COR-L47 (cell line): Measurements from ENCODE around the gene NACA.
"Not testable (repeated sequence)": the region's sequence is repeated elsewhere in the genome, so short reads cannot be mapped to it uniquely, and the experiment has no call there.

Experiments
- DNase-seq: peaks from one replicate; lab custom pipeline; 2025; lab: John Stamatoyannopoulos, UW

NACA gene

DNA sequence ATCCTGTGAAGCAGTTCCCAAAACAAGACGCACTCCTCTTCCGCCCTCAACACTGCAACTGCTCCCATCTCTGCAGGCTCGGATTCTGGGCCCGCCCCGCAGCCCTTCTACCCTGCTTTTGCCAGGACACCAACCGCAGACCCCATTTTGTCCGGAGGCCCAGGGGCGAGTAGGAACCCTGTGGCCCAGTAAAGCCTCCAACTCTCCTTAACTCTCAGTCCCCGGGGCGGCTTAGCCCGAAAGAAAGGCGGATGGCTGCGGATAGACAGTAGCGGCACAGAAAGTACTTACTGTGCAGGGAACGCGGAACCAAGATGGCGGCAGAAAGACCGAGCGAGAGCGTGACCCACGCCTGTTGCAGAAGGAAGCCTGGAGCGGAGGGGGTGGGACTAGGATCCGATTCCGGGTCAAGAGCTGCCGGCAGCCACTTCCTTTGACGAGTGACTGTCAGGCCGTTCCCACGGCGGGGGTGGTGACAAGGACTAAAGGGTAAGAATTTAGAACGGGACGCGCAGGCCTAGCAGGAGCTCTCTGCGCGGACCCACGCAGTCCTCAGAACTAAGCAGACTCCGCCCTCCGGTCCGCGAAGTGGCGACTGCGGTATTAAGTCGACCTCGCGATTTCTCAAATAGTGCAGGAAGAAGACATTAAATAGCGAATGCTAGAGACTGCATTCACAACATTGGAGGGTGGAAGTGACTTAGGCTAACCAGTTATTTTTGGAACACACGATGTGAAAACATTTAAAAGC is at the start of gene NACA:
Gene NACA, minus strand, starts transcription at position 328 of the 751 bp plus-strand sequence. CDS start 778 bp downstream, outside the sequence.
- DNase-seq, result peak; percentile 95

- no peak for DNase-seq
Observed at GRCh38 chr12:56773113-56773512, 48.0 kb upstream of the NACA start.

GRCh38 chr12:56772625-56773024 is 47.5 kb upstream of the NACA start:
- DNase-seq, result no peak

DNA sequence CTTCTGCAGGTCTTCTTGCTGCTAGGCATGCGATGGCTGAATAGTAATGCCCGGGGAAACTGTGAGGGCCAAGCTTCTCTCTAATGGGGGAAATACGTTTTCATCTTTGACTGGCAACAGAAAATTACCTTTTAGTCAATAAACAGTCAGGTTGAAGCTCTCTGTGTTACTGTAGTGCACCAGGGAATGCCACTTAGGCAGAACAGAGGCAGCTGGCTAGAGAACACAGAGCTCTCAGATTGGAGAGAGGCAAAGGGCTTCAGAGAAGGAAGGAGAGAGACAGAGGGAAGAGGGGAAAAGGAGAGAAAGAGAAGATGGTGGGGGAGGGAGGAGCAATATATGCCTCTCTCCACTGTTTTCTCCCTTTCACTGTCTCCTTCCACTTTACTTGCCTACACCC is 44.8 kb upstream of the NACA start:
- no peak for DNase-seq

DNA sequence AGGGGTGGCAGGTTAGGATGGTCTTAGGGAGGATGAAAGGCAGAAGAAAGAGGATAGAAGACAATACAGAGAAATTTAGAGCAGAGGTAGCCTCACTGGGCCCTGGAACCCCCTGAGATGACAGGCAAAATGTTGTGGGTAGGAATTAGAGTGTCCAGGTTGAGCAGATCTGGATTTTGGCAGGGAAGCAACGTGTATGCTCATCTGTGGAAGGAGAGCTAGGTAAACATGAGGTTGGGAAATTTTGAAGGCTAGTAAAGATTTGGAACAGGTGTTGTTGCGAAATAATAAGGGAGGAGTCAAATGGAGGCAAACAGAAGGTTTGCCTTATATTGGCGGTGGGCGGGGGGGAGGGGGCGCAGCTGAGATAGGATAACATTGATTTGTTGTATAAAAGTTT is 43.3 kb upstream of the NACA start:
- DNase-seq, result no peak

- no peak for DNase-seq
Observed at GRCh38 chr12:56766535-56766934, 41.4 kb upstream of the NACA start.

DNA sequence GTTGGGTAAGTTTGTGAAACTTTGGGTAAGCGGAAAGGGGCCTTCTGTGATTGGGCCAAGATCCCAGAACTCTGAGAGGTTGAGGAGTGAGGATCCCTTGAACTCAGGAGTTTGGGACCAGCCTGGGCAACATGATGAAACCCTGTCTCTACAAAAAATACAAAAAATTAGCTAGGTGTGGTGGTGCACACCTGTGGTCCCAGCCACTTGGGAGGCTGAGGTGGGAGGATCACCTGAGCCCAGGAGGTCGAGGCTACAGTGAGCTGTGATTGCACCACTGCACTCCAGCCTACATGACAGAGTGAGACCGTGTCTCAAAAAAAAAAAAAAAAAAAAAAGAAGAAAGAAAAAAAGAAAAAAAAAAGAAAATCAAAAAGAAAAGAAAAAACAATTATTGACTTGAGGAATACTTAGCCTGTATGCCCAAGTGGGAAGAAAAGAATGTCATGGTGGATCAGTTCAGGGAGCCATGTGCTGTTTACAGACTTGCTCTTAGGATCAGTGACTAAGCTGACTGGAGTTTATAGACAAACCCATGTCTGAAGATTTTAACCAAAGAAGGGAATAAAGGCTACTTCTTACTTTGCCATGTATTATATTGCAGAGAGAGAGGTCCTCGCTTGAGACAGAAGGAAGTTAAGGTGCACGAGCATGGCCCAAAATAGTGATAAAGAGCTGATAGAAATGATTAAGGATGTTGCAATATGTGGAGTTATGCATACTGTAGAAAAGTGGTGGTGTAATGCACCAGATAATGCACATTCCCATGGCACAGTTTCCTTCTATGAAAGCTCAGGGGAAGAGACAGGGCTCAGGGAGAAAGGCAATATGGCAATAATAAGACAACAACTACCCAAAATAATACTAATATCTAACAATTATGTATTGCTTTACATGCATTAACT is 38.9 kb upstream of the NACA start:
- DNase-seq, result no peak

DNA sequence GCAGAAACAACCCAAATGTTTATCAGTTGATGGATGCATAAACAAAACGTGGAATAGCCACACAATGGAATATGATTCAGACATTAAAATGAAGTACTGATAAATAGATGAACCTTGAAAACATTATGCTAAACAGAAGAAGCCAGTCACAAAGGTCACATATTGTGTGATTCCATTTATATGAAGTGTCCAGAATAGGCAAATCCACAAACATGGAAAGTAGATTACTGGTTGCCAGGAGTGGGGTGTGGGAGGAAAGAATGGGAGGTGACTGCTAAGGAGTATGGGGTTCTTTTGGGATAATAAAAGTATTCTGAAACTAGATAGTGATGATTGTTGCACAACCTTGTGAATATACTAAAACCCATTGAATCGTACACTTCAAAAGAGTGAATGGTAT is 36.7 kb upstream of the NACA start:
- no peak for DNase-seq

GRCh38 chr12:56760460-56760859 is 35.4 kb upstream of the NACA start:
- DNase-seq, result no peak

DNA sequence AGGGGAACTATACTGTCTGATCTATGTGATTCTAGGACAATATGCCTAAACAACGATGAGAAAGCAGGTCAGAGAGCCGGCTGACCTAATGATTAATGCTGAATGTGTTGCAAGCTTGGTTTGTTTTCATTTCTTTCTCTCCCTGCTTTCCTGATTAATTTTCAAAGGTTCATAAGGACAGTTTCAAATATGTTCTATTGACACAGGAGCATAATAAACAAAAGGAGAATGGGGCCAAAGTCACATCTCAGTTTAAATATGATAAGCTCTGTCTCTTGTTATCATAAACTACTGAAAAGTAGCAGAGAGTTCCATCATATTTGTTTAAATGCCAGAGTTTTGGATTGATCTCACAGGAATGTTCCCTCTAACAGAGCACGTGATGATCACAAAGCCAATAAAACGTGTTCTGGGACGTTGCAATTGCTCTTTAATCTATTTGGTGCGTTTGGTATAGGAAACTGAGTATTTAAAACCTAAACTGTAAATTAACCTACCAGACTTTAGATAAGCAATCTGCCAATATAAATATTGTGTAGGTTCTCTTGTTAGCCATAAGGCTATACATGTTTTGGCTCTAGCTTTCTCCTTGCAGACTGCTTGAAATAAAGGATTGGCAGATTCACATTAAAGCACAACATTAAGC is 34.3 kb upstream of the NACA start:
- no peak for DNase-seq

GRCh38 chr12:56758728-56759262 is 33.7 kb upstream of the NACA start:
- DNase-seq, result no peak

DNA sequence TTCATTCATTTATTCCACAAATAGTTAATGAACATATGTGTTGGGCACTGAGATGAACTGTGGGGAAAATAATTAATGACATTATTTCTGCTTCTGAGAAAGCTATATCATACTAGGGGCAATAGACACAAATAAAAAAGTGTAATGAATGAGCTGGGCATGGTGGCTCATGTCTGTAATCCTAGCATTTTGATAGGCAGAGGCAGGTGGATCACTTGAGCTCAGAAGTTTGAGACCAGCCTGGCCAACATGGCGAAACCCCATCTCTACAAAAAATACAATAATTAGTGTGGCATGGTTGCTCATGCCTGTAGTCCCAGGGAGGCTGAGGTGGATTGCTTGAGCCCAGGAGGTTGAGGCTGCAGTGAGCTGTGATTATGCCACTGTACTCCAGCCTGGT is 32.9 kb upstream of the NACA start:
- not testable (repeated sequence) for DNase-seq

DNA sequence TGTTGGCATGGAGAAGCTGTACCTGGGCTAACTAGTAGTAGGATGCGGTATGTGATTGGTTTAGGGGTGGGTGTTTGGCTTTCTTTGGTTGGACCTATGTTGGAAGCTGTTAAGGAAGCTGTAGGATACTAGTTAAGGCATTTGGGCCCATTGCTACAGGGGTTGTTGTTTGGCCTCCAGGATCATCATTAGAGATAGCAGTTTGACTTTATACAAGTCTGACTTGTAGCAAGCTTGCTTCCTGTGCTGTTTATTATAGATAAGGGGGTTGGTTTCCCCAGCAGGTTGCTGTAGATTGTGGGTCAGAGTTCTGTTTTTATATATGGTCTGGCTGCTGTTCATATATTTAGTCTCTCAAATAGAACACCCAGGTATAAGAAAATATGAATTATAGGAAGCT is 28.5 kb upstream of the NACA start:
- DNase-seq, result no peak

GRCh38 chr12:56751712-56752598 is 26.9 kb upstream of the NACA start, which contains the start of gene PRIM1:
PRIM1 (minus strand) TSS chr12:56752323; CDS start chr12:56752298, 25 bp downstream.
- peak; percentile 85 for DNase-seq

GRCh38 chr12:56750596-56750995 is 25.5 kb upstream of the NACA start:
- not testable (repeated sequence) for DNase-seq

DNA sequence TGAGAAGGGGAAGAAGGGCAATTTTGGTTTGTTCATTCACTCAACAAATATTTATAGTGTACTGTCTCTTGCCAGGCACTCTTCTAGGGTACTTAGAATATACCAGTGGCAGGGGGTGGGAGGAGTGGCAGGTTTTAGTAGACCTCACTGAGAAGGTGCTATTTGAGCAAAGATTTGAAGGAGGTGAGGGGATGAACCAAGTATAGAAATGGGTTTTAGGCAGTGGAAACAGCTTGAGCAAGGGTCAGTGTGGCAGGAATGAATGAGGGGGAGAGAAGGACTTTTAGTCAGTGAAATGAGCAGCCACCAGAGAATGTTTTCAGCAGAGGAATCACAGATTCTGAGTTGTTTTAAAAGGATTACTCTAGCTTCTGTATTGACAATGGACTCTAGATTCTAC is 24.8 kb upstream of the NACA start:
- DNase-seq, result no peak

- DNase-seq, result no peak
Observed at GRCh38 chr12:56749359-56749758, 24.3 kb upstream of the NACA start.

- no peak for DNase-seq
Observed at GRCh38 chr12:56728139-56728861, 3.2 kb upstream of the NACA start.

GRCh38 chr12:56726196-56726675 is 1.1 kb upstream of the NACA start:
- not testable (repeated sequence) for DNase-seq

DNA sequence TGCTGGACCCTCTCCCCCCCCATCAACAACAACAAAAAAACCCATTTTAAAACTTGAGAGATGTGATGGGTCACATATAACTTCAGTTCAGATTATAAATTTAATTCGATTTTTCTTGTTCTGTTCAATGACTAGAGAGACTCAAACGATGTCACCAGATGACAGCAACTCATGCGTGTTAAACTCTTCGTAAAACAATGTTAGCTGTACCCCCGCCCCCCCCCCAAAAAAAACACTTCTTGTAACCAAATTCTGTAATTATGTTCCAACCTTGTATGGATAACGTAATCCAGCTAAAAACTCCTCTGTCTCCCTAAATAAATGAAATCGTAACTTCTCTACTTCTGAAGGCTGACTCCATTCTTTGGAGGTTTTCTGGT is 614 bp upstream of the NACA start:
- no peak for DNase-seq

DNA sequence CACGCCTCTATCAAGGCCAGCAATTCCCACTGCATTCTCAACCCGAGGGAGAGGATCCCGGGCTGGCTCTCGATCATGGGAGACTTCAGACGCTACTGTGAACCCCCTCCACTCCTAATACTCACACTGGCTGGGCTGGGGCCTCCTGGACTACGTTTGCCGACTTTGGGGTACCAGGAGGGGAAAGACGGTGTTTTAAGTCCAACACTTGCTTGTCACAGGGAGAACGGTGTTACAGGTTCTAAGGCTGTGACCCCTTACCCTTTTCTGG is 463 bp downstream of the NACA start:
- DNase-seq, result no peak
